WTC11 (cell line): ENCODE results near the gene OTUB1. TPM values are rescaled to one million over a fixed set of nuclear protein-coding genes. Genes with fewer than 3 reads are reported as not detected.

ENCODE experiments used
- ATF2 ChIP-seq: sonication (generic); formaldehyde crosslinking; IDR thresholded peaks from 2 replicates; pipeline ENCODE4 v1.8.1; 2022; ENCODE audit warnings: low read depth, missing genetic modification reagents, borderline replicate concordance
- CBFB ChIP-seq: sonication (generic); formaldehyde crosslinking; IDR thresholded peaks from 2 replicates; pipeline ENCODE4 v1.8.1; 2022; ENCODE audit warnings: mild to moderate bottlenecking, low read depth, missing genetic modification reagents
- CDX4 ChIP-seq: fragments of 250-450 bp; sonication (Bioruptor Pico); IDR thresholded peaks from 2 replicates; pipeline ENCODE4 v1.9.0; 2021; ENCODE audit warnings: moderate library complexity, mild to moderate bottlenecking, inconsistent platforms, borderline replicate concordance
- CREB1 ChIP-seq: sonication (generic); formaldehyde crosslinking; IDR thresholded peaks from 2 replicates; pipeline ENCODE4 v1.8.0; 2023; ENCODE audit warnings: mild to moderate bottlenecking, missing genetic modification reagents
- ELF4 ChIP-seq: sonication (generic); formaldehyde crosslinking; IDR thresholded peaks from 2 replicates; pipeline ENCODE4 v1.8.1; 2022; ENCODE audit warnings: low read depth, mild to moderate bottlenecking, moderate library complexity, missing genetic modification reagents
- EMX1 ChIP-seq: fragments of 250-450 bp; sonication (Bioruptor Pico); IDR thresholded peaks from 2 replicates; pipeline ENCODE4 v1.8.0; 2021; ENCODE audit warnings: mild to moderate bottlenecking
- ERG ChIP-seq: fragments of 250-450 bp; sonication (Bioruptor Pico); IDR thresholded peaks from 2 replicates; pipeline ENCODE4 v1.8.0; 2021; ENCODE audit warnings: mild to moderate bottlenecking
- FOXK1 ChIP-seq: sonication (generic); formaldehyde crosslinking; IDR thresholded peaks from 2 replicates; pipeline ENCODE4 v1.8.0; 2022; ENCODE audit warnings: mild to moderate bottlenecking, moderate library complexity, missing genetic modification reagents
- FOXP4 ChIP-seq: sonication (generic); formaldehyde crosslinking; IDR thresholded peaks from 2 replicates; pipeline ENCODE4 v1.8.0; 2022; ENCODE audit warnings: mild to moderate bottlenecking, missing genetic modification reagents
- GABPB1 ChIP-seq: sonication (generic); formaldehyde crosslinking; IDR thresholded peaks from 2 replicates; pipeline ENCODE4 v1.8.1; 2023; ENCODE audit warnings: mild to moderate bottlenecking, missing genetic modification reagents
- HMGA2 ChIP-seq: fragments of 250-450 bp; sonication (Bioruptor Pico); IDR thresholded peaks from 2 replicates; pipeline ENCODE4 v1.4.0; 2021; ENCODE audit warnings: mild to moderate bottlenecking, moderate library complexity
- JAZF1 ChIP-seq: fragments of 250-450 bp; sonication (Bioruptor Pico); IDR thresholded peaks from 2 replicates; pipeline ENCODE4 v1.9.0; 2021; ENCODE audit warnings: moderate library complexity, mild to moderate bottlenecking, inconsistent platforms
- MYBL2 ChIP-seq: sonication (generic); formaldehyde crosslinking; IDR thresholded peaks from 2 replicates; pipeline ENCODE4 v1.8.1; 2023; ENCODE audit warnings: mild to moderate bottlenecking, moderate library complexity, missing genetic modification reagents
- NFATC4 ChIP-seq: fragments of 250-450 bp; sonication (Bioruptor Pico); IDR thresholded peaks from 2 replicates; pipeline ENCODE4 v1.9.0; 2021; ENCODE audit warnings: mild to moderate bottlenecking
- NFE2L1 ChIP-seq: sonication (generic); formaldehyde crosslinking; IDR thresholded peaks from 2 replicates; pipeline ENCODE4 v1.8.1; 2023; ENCODE audit warnings: missing genetic modification reagents
- NR2C2 ChIP-seq: sonication (generic); formaldehyde crosslinking; IDR thresholded peaks from 2 replicates; pipeline ENCODE4 v1.8.0; 2022; ENCODE audit warnings: mild to moderate bottlenecking, missing genetic modification reagents
- NR3C1 ChIP-seq: sonication (generic); formaldehyde crosslinking; conservative IDR thresholded peaks from 2 replicates; pipeline ENCODE4 v1.8.1; 2023; ENCODE audit warnings: low read depth, mild to moderate bottlenecking, missing genetic modification reagents
- OVOL2 ChIP-seq: fragments of 250-450 bp; sonication (Bioruptor Pico); IDR thresholded peaks from 2 replicates; pipeline ENCODE4 v1.9.0; 2021; ENCODE audit warnings: mild to moderate bottlenecking, borderline replicate concordance
- SMAD3 ChIP-seq: sonication (generic); formaldehyde crosslinking; IDR thresholded peaks from 2 replicates; pipeline ENCODE4 v1.8.0; 2022; ENCODE audit warnings: missing genetic modification reagents, mild to moderate bottlenecking, borderline replicate concordance
- SMAD4 ChIP-seq: sonication (generic); formaldehyde crosslinking; IDR thresholded peaks from 2 replicates; pipeline ENCODE4 v1.8.0; 2022; ENCODE audit warnings: mild to moderate bottlenecking, missing genetic modification reagents
- SOX15 ChIP-seq: fragments of 250-450 bp; sonication (Bioruptor Pico); IDR thresholded peaks from 2 replicates; pipeline ENCODE4 v1.9.0; 2021; ENCODE audit warnings: mild to moderate bottlenecking
- STAT6 ChIP-seq: sonication (generic); formaldehyde crosslinking; conservative IDR thresholded peaks from 2 replicates; pipeline ENCODE4 v1.8.1; 2023; ENCODE audit warnings: mild to moderate bottlenecking, low read depth, missing genetic modification reagents, moderate library complexity
- TP53 ChIP-seq: sonication (generic); formaldehyde crosslinking; IDR thresholded peaks from 2 replicates; pipeline ENCODE4 v1.8.1; 2023; ENCODE audit warnings: mild to moderate bottlenecking, missing genetic modification reagents
- ZNF219 ChIP-seq: sonication (generic); formaldehyde crosslinking; IDR thresholded peaks from 2 replicates; pipeline ENCODE4 v1.8.0; 2023; ENCODE audit warnings: missing genetic modification reagents, mild to moderate bottlenecking, borderline replicate concordance
- ZNF281 ChIP-seq: sonication (generic); formaldehyde crosslinking; IDR thresholded peaks from 2 replicates; pipeline ENCODE4 v1.8.0; 2023; ENCODE audit warnings: mild to moderate bottlenecking, missing genetic modification reagents
- ZNF317 ChIP-seq: sonication (generic); formaldehyde crosslinking; IDR thresholded peaks from 2 replicates; pipeline ENCODE4 v1.8.1; 2023; ENCODE audit warnings: low read depth, mild to moderate bottlenecking, moderate library complexity, missing genetic modification reagents, borderline replicate concordance
- ZSCAN18 ChIP-seq: fragments of 250-450 bp; sonication (Bioruptor Pico); IDR thresholded peaks from 2 replicates; pipeline ENCODE4 v2.1.2; 2022; ENCODE audit warnings: mild to moderate bottlenecking, moderate library complexity
- total RNA-seq: library from RNA; stranded (reverse); gene quantifications from 3 replicates; pipeline ENCODE4 v1.2.3, GENCODE V29; 2021

The OTUB1 gene
- total RNA-seq, 1 experiment from 2014 or later: 112 TPM

- TF ChIP-seq SMAD4 (CRISPR knock-in tag) (no peak), MYBL2 (CRISPR knock-in tag) (no peak), FOXP4 (CRISPR knock-in tag) (no peak), TP53 (no peak; the same call in 1 of the 2 replicates), CREB1 (CRISPR knock-in tag) (no peak), NFE2L1 (peak; percentile 55; the same call in 1 of the 2 replicates), ERG (CRISPR knock-in tag) (no peak), FOXK1 (CRISPR knock-in tag) (peak; percentile 71; the same call in 1 of the 2 replicates), ZNF219 (CRISPR knock-in tag) (no peak), NFATC4 (CRISPR knock-in tag) (no peak), JAZF1 (CRISPR knock-in tag) (no peak), EMX1 (CRISPR knock-in tag) (no peak), CDX4 (CRISPR knock-in tag) (no peak), ZNF281 (CRISPR knock-in tag) (no peak), OVOL2 (CRISPR knock-in tag) (no peak), CBFB (CRISPR knock-in tag) (no peak), NR3C1 (CRISPR knock-in tag) (no peak), SMAD3 (CRISPR knock-in tag) (no peak), SOX15 (CRISPR knock-in tag) (no peak), ELF4 (CRISPR knock-in tag) (no peak), ZNF317 (CRISPR knock-in tag) (no peak), STAT6 (CRISPR knock-in tag) (no peak), ATF2 (CRISPR knock-in tag) (no peak), HMGA2 (CRISPR knock-in tag) (no peak), ZSCAN18 (no peak), GABPB1 (no peak), NR2C2 (no peak; the same call in 1 of the 2 replicates)
These were observed 47.5 kb upstream of the OTUB1 start, which contains the start of gene NAA40 (continued) for GRCh38 chr11:63938479-63939396.
